ENCODE measurements around the gene HOXC10. TPM values are rescaled to one million over a fixed set of nuclear protein-coding genes. Genes with fewer than 3 reads are reported as not detected.

HOXC10 gene
- total and polyA plus RNA-seq, 2 donors (not counting 1 experiment from before 2014, with no cell fraction given): not detected

DNA sequence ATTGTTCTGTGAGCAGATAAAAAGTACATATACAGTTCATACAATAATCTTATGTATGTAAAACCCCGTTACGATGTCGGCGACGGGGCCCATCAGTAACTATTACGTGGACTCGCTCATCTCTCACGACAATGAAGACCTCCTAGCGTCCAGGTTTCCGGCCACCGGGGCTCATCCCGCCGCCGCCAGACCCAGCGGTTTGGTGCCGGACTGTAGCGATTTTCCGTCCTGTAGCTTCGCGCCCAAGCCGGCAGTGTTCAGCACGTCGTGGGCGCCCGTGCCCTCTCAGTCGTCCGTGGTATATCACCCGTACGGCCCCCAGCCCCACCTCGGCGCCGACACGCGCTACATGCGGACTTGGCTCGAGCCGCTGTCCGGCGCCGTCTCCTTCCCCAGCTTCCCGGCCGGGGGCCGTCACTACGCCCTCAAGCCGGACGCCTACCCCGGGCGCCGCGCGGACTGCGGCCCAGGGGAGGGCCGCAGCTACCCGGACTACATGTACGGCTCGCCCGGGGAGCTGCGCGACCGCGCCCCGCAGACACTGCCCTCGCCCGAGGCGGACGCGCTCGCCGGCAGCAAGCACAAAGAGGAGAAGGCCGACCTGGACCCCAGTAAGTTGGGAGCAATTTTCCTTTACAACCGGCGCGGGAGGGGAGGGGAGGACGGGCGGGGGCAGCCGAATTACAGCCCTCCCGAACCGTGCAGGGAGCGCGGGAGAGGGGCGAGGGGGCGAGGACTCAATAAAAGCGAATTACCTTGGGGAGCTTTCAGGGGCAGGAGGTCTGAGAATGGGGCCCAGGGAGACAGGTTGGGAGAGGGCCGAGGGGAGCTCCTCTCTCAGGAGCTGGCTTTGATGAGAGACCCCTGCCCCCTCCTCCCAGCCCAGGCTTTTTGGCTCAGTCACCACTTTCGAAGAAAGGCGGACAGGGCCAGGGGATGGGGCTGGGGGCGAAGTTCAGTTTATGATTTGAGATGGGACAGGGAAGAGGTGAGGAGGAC, 15.5 kb downstream of the HOXC10 start, which contains the start of gene HOXC9:
Gene HOXC9, plus strand, starts transcription at position 46 of the 999 bp plus-strand sequence. Its CDS starts 28 bp downstream, at position 74.
- no peaks in the 10 kb centered on the region for H4K20me1 ChIP-seq (ENCODE audit: control insufficient read depth, insufficient read depth, low read length, poor library complexity, severe bottlenecking)
- H3K79me2 ChIP-seq (ENCODE audit: control insufficient read depth, insufficient read depth, low read length): no peaks in the 10 kb centered on the region
- 7% methylated on average over 75 of the region's 87 CpGs for WGBS (ENCODE audit: insufficient coverage)
- CTCF ChIA-PET: interaction anchor here (1.0 to 5.0 kb wide), 5 partner anchors 31 to 207 kb away, joined by 3 to 20 read pairs (median 5); partner anchors contain the start of gene HOXC5
- DNase-seq (peak; percentile 52), ATAC-seq (ENCODE audit: low read depth) (no peak)
- peak within 1 kb of the TSS; percentile 29 for H3K4me2 ChIP-seq (replicated peaks; ENCODE audit: low read depth, low read length, poor library complexity, severe bottlenecking)
- H3K4me3 ChIP-seq (ENCODE audit: control extremely low read depth in 1 of 5, extremely low read depth in 1 of 5, insufficient read depth in 1 of 5, low read depth in 2 of 5, low read length in 4 of 5): peak within 1 kb of the TSS in 1 of 5 experiments; percentile 4
- H3K27me3 ChIP-seq (replicated peaks in 1 of 4; ENCODE audit: control extremely low read depth in 1 of 4, control insufficient read depth in 3 of 4, insufficient read depth in 4 of 4, low read length in 3 of 4): peaks cover 0 to 99% (median 86%) of the 10 kb centered on the region in 4 experiments
- intact Hi-C loops (cut with micrococcal nuclease): loop anchor here (10.0 kb wide), 1 partner anchor 364 kb away; the partner anchor contains the start of gene GPR84
- Mint-ChIP-seq H3K27ac (peak within 1 kb of the TSS; percentile 20), H3K9me3 (ENCODE audit: insufficient read depth) (no peaks in the 10 kb centered on the region), H3K4me3 (peak within 1 kb of the TSS; percentile 13), H3K4me1 (peaks cover 21% of the 10 kb centered on the region), H3K27me3 (peaks cover 88% of the 10 kb centered on the region)
- H3K9ac ChIP-seq (ENCODE audit: low read length): no peak within 1 kb of the TSS
- TF ChIP-seq, protein P1, sequence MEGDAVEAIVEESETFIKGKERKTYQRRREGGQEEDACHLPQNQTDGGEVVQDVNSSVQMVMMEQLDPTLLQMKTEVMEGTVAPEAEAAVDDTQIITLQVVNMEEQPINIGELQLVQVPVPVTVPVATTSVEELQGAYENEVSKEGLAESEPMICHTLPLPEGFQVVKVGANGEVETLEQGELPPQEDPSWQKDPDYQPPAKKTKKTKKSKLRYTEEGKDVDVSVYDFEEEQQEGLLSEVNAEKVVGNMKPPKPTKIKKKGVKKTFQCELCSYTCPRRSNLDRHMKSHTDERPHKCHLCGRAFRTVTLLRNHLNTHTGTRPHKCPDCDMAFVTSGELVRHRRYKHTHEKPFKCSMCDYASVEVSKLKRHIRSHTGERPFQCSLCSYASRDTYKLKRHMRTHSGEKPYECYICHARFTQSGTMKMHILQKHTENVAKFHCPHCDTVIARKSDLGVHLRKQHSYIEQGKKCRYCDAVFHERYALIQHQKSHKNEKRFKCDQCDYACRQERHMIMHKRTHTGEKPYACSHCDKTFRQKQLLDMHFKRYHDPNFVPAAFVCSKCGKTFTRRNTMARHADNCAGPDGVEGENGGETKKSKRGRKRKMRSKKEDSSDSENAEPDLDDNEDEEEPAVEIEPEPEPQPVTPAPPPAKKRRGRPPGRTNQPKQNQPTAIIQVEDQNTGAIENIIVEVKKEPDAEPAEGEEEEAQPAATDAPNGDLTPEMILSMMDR (IDR thresholded peaks at IDR 0.05): no peak
- peak; percentile 93 for TF ChIP-seq EZH2 (IDR thresholded peaks at IDR 0.05; ENCODE audit: borderline replicate concordance, insufficient read depth, low read depth, low read length, poor library complexity, severe bottlenecking)
- no peak within 1 kb of the TSS for H2AFZ ChIP-seq (ENCODE audit: insufficient read depth, low read depth, low read length, poor library complexity, severe bottlenecking)
- H3K9me3 ChIP-seq (ENCODE audit: control extremely low read depth in 1 of 3, control insufficient read depth in 2 of 3, insufficient read depth in 1 of 3, low read length in 2 of 3): peaks cover 0 to 68% (median 0%) of the 10 kb centered on the region in 3 donors
- no peaks in the 10 kb centered on the region for H3K36me3 ChIP-seq (replicated peaks in 1 of 2; ENCODE audit: control extremely low read depth in 1 of 2, control insufficient read depth in 1 of 2, extremely low read depth in 1 of 2, insufficient read depth in 2 of 2, low read length in 1 of 2)
- H3K27ac ChIP-seq (ENCODE audit: low read length in 2 of 2): no peak within 1 kb of the TSS
- POLR2A ChIA-PET: no interaction called here
- peaks cover 28 to 60% of the 10 kb centered on the region in 2 donors for H3K4me1 ChIP-seq (ENCODE audit: control insufficient read depth in 2 of 2, insufficient read depth in 2 of 2, low read length in 2 of 2)
